Nephron progenitor cell (in vitro differentiated cells): ENCODE results near the gene CARD19.

Source experiments
- DNase-seq: peaks from one replicate; pipeline ENCODE4 v3.0.0; 2021
- H3K27ac Mint-ChIP-seq: 2 replicates; pipeline ENCODE4 v1.8.0; 2021; ENCODE audit warnings: mild to moderate bottlenecking, moderate library complexity, mixed read lengths
- H3K27me3 Mint-ChIP-seq: 2 replicates; pipeline ENCODE4 v1.8.0; 2021; ENCODE audit warnings: mild to moderate bottlenecking, low read depth, mixed read lengths; ENCODE audit not compliant: poor library complexity
- H3K36me3 Mint-ChIP-seq: 2 replicates; pipeline ENCODE4 v1.8.0; 2021; ENCODE audit warnings: low read depth, mixed read lengths
- H3K4me1 Mint-ChIP-seq: 2 replicates; pipeline ENCODE4 v1.8.0; 2021; ENCODE audit warnings: mixed read lengths
- H3K4me3 Mint-ChIP-seq: 2 replicates; pipeline ENCODE4 v1.8.0; 2021; ENCODE audit warnings: mild to moderate bottlenecking, moderate library complexity, mixed read lengths
- H3K9me3 Mint-ChIP-seq: 2 replicates; pipeline ENCODE4 v1.8.0; 2021; ENCODE audit warnings: mild to moderate bottlenecking, moderate library complexity, mixed read lengths
- TF ChIP-seq, protein P1 (sequence below): fragments of 200-600 bp; sonication (generic); IDR thresholded peaks from 2 replicates; pipeline ENCODE4 v1.5.0; 2021; ENCODE audit warnings: antibody characterized with exemption

CARD19 gene

DNA sequence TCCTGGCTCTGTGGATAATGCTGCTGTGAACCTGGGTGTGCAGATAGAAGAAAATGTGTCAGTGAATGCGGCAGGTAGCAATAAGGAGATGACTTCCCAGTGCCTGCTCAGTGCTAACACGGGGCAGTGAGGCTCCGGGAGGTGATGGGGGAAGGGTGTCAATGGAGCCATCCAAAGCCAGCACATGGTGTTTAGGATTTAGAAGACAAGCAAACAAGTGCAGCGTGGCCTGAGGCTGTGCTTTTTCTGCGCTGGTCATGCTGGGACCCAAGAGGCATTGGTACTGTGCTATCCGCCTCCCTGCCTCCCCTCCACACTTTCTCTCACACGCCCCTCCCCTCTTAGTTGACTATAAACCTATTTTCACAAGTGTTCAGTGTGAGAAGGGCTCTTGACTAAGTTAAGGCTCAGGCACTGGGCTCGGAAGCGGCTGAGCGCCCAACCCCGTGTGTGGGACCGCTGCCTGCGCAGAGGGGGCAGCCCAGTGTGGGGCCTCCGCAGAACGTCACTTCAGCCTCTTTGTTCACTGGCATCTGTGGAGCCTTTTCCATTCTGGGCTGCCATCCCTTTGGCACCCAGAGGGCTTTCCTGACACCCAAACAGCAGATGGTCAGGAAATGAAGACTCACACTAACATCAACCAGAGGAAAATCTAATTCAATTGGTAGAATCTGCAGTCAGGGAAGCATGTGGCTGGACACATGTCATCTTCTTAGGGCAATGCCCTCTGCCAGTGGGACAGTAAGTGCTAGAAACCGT is 59.9 kb downstream of the CARD19 start:
- H3K4me3 Mint-ChIP-seq = no peak overlapping the region
- peaks cover 35% of the 10 kb centered on the region for H3K4me1 Mint-ChIP-seq
- H3K27ac Mint-ChIP-seq = no peak overlapping the region
- peaks cover 7% of the 10 kb centered on the region for H3K27me3 Mint-ChIP-seq
- H3K9me3 Mint-ChIP-seq = no peaks in the 10 kb centered on the region
- H3K36me3 Mint-ChIP-seq = no peaks in the 10 kb centered on the region
- TF ChIP-seq, protein P1, sequence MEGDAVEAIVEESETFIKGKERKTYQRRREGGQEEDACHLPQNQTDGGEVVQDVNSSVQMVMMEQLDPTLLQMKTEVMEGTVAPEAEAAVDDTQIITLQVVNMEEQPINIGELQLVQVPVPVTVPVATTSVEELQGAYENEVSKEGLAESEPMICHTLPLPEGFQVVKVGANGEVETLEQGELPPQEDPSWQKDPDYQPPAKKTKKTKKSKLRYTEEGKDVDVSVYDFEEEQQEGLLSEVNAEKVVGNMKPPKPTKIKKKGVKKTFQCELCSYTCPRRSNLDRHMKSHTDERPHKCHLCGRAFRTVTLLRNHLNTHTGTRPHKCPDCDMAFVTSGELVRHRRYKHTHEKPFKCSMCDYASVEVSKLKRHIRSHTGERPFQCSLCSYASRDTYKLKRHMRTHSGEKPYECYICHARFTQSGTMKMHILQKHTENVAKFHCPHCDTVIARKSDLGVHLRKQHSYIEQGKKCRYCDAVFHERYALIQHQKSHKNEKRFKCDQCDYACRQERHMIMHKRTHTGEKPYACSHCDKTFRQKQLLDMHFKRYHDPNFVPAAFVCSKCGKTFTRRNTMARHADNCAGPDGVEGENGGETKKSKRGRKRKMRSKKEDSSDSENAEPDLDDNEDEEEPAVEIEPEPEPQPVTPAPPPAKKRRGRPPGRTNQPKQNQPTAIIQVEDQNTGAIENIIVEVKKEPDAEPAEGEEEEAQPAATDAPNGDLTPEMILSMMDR = no peak
- DNase-seq = no peak

DNA sequence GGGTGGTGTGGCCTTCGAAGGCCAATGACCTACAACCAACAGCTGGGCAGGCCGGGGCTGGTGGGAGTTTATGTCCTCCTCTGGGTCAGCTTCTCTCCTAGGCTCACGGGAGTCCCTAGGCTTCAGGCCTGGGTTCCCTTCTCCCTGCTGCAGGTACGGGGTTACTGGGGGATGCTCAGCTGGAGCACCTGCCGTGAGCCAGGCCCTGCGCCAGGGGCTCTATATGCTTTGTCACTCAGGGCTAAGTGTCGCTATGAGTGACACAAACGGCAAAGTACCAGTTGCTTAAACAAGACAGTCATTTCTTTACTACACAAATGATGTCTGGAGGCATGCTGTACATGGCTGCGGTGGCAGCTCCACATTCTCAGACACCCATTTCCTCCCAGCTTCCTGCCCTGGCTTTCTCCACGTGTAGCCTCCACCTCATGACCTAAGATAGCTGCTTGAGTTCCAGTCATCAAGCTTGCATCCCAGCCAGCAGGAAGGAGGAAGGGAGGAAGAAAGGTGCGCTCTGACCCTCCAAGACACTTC is 60.5 kb downstream of the CARD19 start:
- Mint-ChIP-seq H3K4me1 (peaks cover 35% of the 10 kb centered on the region), H3K27ac (no peak overlapping the region), H3K4me3 (no peak overlapping the region), H3K27me3 (peaks cover 12% of the 10 kb centered on the region), H3K9me3 (no peaks in the 10 kb centered on the region), H3K36me3 (no peaks in the 10 kb centered on the region)
- no peak for DNase-seq
- TF ChIP-seq, protein P1 = no peak

DNA sequence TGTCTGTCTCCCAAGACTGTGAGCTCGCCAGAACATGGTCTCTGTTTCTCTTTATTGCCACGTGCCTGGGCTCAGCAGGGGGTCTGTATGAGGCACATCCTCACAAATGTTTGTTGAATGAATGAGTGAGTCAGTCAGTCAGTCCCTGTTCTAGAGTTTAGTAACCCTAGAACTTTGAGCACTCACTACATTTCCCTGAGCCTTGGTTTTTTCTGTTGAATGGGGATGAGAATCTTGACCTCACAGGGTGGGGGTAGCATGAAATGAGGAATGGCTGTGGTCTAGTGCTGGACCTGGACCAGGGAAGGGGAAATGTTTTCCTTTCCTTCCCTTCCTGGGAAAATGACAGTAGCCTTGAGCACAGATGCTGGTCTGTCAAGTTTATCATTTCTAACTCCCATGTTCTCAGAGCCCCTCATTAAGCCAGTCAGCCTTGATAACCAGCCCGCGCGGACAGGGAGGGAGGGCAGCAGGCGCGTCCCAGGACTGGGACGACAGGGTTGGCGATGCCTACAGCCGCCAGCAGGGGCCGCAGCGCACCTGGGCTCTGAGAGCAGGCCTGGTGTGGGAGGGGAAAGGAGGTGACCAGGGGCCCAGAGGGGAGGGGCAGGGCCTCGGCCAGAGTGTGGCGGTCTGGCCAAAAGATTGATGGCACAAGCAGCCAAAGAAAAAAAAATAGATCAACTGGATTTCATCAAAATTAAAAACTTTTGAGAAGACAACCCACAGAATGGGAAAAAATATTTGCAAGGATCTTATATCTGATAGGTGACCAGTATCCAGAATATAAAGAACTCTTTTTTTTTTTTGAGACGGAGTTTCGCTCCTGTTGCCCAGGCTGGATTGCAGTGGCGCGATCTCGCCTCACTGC is 63.8 kb downstream of the CARD19 start:
- Mint-ChIP-seq H3K36me3 (no peaks in the 10 kb centered on the region), H3K4me1 (peaks cover 27% of the 10 kb centered on the region), H3K27me3 (peaks cover 12% of the 10 kb centered on the region), H3K9me3 (no peaks in the 10 kb centered on the region), H3K27ac (no peak overlapping the region), H3K4me3 (no peak overlapping the region)
- DNase-seq = peak; percentile 96
- TF ChIP-seq, protein P1 = peak; percentile 95

DNA sequence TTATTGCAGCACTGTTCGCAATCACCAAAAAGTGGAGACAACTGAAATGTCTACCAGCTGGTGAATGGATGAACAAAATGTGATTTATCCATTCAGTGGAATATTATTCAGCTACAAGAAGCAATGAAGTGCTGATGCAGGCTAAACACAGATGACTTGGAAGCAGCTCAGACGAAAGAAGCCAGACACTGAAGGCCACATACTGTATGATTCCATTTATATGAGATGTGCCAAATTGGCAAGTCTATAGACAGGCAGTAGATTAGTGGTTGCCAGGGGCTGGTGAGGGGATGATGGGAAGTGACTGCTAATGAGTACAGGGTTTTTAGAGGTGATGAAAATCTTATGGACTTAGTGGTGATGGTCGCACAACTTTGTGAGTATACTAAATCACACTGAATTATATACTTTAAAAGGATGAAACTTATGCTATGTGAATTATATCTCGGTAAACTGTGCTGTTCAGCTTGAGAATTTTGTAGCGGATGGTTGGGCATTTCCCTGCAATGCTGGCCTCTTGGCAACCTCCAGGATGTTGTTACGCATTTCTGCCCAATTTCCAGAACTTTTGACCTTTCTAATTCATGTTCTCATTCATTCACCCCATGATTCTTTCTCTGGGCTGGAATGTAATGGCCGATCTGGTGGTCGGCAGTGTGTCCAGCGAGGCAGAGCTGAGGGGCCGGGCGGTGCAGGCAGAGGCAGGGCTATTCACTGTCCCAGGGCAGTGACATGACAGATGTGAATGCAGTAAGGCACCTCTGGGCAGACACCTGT is 66.0 kb downstream of the CARD19 start:
- TF ChIP-seq, protein P1 = no peak
- Mint-ChIP-seq H3K9me3 (no peaks in the 10 kb centered on the region), H3K4me1 (peaks cover 14% of the 10 kb centered on the region), H3K4me3 (no peak overlapping the region), H3K27me3 (peaks cover 12% of the 10 kb centered on the region), H3K36me3 (no peaks in the 10 kb centered on the region), H3K27ac (no peak overlapping the region)
- DNase-seq = no peak
